Loucy (cell line): ENCODE results near the gene OPHN1.

Source experiments
- EZH2phosphoT487 ChIP-seq: fragments of 200-600 bp; IDR thresholded peaks from 2 replicates; pipeline ENCODE4 v1.6.1; 2018; ENCODE audit warnings: antibody characterized with exemption, mild to moderate bottlenecking, moderate library complexity, borderline replicate concordance
- TF ChIP-seq, protein P1 (sequence below): fragments of 200-600 bp; sonication (generic); conservative IDR thresholded peaks from 2 replicates; pipeline ENCODE4 v1.5.1; 2014; ENCODE audit warnings: mild to moderate bottlenecking, antibody characterized with exemption, low read length

- TF ChIP-seq, protein P1, sequence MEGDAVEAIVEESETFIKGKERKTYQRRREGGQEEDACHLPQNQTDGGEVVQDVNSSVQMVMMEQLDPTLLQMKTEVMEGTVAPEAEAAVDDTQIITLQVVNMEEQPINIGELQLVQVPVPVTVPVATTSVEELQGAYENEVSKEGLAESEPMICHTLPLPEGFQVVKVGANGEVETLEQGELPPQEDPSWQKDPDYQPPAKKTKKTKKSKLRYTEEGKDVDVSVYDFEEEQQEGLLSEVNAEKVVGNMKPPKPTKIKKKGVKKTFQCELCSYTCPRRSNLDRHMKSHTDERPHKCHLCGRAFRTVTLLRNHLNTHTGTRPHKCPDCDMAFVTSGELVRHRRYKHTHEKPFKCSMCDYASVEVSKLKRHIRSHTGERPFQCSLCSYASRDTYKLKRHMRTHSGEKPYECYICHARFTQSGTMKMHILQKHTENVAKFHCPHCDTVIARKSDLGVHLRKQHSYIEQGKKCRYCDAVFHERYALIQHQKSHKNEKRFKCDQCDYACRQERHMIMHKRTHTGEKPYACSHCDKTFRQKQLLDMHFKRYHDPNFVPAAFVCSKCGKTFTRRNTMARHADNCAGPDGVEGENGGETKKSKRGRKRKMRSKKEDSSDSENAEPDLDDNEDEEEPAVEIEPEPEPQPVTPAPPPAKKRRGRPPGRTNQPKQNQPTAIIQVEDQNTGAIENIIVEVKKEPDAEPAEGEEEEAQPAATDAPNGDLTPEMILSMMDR: no peak
- TF ChIP-seq EZH2phosphoT487: no peak
Measured at GRCh38 chrX:68464796-68465195, 31.5 kb upstream of the OPHN1 start.
